Fibroblast of lung (primary cell): ENCODE results near the gene ATG9A.

ENCODE experiments used
- CTCF ChIP-seq, 2 donors: IDR thresholded peaks in 1 of 2; conservative IDR thresholded peaks in 1 of 2; 1 replicate in 1 of 2; 2 replicates in 1 of 2; pipeline ENCODE4 v1.5.1; 2011 to 2012; ENCODE audit warnings: low read length in 2 of 2, control low read depth in 1 of 2, inconsistent platforms in 1 of 2, low read depth in 1 of 2, mild to moderate bottlenecking in 1 of 2
- EZH2 ChIP-seq: IDR thresholded peaks from 2 replicates; pipeline ENCODE4 v1.5.1; 2012; ENCODE audit warnings: low read length, control low read depth, mild to moderate bottlenecking; ENCODE audit errors: missing control alignments

DNA sequence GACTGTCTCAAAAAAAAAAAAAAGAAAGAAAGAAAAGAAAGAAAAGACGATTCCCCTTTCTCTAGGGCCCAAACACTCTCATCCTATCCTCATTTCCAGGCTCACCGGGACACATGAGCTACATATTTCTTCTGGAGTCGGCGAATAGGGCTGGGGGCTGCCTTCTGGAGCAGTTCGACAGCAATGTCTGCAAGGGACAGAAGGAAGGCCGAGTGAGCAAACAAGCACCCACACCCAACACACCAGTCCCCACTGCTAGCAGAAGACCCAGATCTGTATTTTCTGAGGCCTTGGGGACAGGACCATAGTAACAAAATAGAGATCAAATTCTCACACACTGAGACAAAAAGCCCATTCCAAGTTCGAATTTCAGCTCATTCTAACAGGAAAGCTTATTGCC is 54.0 kb downstream of the ATG9A start:
- TF ChIP-seq CTCF (conservative IDR thresholded peaks at IDR 0.05 in 1 of 2, IDR thresholded peaks at IDR 0.05 in 1 of 2; ENCODE audit: low read depth in 1 of 2, low read length in 2 of 2) (no peak), EZH2 (no peak)
